GM18951 (cell line): Measurements from ENCODE around the gene FBXO2.
A peak's percentile ranks its signal among the peaks of the same experiment; 100 is the strongest.

Experiments
- POLR2A ChIP-seq: IDR thresholded peaks from 4 replicates; pipeline ENCODE4 v1.6.1; 2011; ENCODE audit warnings: mild to moderate bottlenecking; ENCODE audit not compliant: insufficient read length, insufficient read depth; ENCODE audit errors: extremely low read depth
- in situ Hi-C: fragments of 300-500 bp; cut with MboI; formaldehyde crosslinking; loops from one replicate; pipeline ENCODE4 v1.12.0; 2022; ENCODE audit warnings: low sequenced_read_pairs, mixed read lengths, inconsistent platforms; ENCODE audit not compliant: unreplicated experiment

FBXO2 gene, protein sequence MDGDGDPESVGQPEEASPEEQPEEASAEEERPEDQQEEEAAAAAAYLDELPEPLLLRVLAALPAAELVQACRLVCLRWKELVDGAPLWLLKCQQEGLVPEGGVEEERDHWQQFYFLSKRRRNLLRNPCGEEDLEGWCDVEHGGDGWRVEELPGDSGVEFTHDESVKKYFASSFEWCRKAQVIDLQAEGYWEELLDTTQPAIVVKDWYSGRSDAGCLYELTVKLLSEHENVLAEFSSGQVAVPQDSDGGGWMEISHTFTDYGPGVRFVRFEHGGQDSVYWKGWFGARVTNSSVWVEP

GRCh38 chr1:11654137-11654938 lies at the start of gene FBXO2, which contains the start of gene FBXO44:
Gene FBXO2 (minus strand): TSS chr1:11654429. CDS start chr1:11654340, 89 bp downstream.
Gene FBXO44 (plus strand): TSS chr1:11654877. CDS start chr1:11655836, 959 bp downstream.
- peak; percentile 35 for TF ChIP-seq POLR2A
- in situ Hi-C loops, result no loop called here

- in situ Hi-C loops, result no loop called here
Observed at GRCh38 chr1:11703357-11704193, 49.3 kb upstream of the FBXO2 start.

DNA sequence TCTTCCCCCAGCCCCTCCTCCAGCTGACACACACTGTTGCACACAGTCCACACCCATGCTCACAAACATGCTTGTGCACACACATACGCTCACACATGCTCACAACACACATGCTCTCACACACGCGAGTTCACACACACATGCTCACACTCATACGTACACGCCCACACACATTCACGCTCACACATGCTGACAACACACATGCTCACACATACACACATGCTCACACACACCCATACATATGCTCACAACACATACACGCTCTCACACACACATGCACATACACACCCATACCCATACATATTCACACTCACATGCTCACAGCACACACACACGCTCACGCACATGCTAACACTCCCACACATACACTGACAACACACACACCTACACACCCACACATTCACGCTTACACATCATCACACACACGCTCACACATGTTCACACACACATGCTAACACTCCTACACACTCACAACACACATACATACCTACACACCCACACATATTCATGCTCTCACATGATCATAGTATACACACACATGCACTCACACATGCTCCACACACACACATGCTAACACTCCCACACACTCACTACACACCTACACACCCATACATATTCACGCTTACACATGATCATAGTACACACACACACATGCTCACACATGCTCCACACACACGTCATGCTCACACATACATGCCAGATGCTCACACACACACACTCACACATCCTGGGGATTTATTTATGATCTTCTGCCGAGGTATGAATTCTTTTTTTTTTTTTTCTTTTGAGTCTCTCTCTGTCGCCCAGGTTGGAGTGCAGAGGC lies 48.0 kb upstream of the FBXO2 start:
- no peak for TF ChIP-seq POLR2A
- in situ Hi-C loops, result no loop called here

More at GRCh38 chr1:11703357-11704193, 49.3 kb upstream of the FBXO2 start:
- TF ChIP-seq POLR2A, result no peak

- TF ChIP-seq POLR2A, result no peak
- in situ Hi-C loops, result no loop called here
Observed at GRCh38 chr1:11701551-11701961, 47.3 kb upstream of the FBXO2 start.

GRCh38 chr1:11700601-11701467 lies 46.6 kb upstream of the FBXO2 start:
- TF ChIP-seq POLR2A, result no peak
- in situ Hi-C loops, result no loop called here

GRCh38 chr1:11697893-11698210 lies 43.6 kb upstream of the FBXO2 start:
- in situ Hi-C loops, result no loop called here
- no peak for TF ChIP-seq POLR2A

- no peak for TF ChIP-seq POLR2A
- in situ Hi-C loops, result no loop called here
Observed at GRCh38 chr1:11697188-11697892, 43.1 kb upstream of the FBXO2 start.

DNA sequence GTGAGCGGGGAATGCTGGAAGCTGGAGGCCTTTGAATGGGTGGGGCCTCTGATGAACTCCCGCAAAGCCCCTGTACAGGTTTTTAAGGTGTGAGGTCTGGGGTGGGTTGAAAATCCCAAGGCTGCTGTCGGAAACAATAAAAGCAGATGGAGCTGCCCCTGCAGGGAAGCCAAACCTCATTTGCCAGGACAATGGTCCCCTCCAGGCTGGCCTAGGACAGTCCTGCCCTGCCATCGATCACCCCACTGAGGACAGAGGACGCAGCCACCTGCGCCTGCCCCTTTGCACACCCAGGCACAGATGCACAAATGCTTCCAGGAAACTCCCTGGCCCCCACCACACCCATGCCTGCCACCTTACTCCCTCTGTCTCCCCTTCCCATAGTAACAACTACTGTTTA lies 41.6 kb upstream of the FBXO2 start:
- in situ Hi-C loops, result no loop called here
- TF ChIP-seq POLR2A, result no peak

DNA sequence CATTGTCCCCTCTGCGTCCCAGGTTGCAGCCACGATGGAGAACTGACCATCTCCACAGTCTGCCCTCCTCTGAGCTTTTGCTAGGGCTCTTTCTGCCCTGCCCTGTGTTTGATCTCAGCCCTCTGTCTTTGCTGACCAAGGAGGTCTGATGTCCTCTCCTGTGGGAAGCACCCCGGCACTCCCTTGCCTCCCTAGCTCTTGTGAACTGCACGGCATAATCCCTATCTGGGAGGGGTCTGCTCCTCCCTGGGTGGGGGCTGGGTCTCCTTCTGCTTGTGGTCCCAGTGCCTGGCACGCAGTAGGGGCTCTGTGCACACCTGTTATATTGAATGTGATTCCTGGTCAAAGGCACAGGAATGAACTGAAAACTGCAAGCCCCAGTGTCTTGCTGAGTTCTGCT lies 39.7 kb upstream of the FBXO2 start:
- TF ChIP-seq POLR2A, result no peak
- in situ Hi-C loops, result no loop called here

DNA sequence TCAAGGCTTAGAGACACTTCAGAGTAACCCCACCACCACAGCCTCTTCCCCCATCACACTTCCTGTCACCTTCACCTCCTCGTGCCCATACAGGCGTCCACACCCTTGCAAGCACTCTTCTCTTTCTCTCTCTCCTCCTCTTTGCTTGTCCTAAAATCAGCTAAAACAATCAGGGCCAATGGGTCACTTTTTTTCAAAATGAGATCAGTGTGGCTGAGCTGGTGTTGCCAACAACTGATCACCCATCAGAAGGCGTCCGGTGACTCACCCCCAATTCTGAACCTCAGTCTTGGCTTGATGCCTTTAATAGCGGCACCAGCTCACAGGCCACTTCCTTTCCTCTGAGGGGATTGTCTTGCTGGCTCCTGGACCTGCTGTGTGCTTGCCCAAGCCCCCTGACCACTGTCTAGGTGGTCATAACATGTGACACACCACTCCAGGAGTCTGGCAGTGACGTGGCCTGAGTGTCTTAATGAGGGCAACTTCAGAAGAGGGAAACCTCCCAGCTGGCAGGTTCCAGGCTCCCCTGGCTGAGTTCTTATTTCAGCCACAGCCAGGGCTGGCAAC lies 38.9 kb upstream of the FBXO2 start:
- no peak for TF ChIP-seq POLR2A

More for the DNA sequence above, 38.9 kb upstream of the FBXO2 start:
- in situ Hi-C loops, result no loop called here
